Non-pigmented ciliary epithelial cell (primary cell): ENCODE measurements around the gene GREB1.

Source experiments
- DNase-seq: peaks from one replicate; pipeline ENCODE4 v3.0.0-alpha.2; 2010; ENCODE audit warnings: low read depth

The GREB1 gene

DNA sequence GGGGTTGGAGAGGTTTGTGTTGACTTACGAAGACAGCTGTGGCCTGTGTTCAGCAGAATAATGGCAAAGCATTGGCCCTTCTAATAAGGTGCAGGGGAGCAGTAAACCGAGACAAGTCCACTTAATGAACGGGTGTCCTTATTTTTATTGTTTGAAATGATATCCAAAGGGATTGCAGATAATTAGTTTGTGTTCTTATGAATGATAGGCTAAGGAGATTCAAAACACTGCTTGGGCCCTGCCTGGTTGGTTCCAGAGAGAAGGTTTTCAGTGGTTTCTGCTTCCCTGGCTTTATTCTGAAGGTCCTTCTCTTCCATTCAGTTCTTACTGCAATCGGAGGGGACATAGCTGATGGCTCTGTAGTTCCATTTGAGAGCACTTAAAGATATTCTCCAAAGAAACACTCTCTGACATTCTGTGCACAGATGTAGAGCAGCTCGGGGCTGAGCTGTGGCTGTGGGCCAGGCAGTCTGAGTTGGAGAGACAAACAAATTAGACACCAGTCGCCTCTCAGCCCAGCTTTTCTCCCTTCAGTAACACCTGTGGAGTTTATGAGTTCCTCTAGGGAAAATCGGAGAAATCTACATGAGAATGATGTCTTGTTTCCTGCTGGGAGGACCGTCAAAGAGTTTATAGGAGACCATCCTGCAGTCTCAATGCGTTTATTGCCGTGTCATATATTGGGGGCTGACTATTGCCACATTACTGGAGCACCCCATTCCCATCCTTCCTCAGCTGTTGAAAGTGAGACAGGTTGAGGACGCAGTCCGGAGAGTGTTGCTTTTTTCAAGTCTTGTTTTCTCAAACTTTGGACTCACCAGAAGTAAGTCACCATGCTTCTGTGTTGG, 6.5 kb downstream of the GREB1 start:
- no peak for DNase-seq

DNA sequence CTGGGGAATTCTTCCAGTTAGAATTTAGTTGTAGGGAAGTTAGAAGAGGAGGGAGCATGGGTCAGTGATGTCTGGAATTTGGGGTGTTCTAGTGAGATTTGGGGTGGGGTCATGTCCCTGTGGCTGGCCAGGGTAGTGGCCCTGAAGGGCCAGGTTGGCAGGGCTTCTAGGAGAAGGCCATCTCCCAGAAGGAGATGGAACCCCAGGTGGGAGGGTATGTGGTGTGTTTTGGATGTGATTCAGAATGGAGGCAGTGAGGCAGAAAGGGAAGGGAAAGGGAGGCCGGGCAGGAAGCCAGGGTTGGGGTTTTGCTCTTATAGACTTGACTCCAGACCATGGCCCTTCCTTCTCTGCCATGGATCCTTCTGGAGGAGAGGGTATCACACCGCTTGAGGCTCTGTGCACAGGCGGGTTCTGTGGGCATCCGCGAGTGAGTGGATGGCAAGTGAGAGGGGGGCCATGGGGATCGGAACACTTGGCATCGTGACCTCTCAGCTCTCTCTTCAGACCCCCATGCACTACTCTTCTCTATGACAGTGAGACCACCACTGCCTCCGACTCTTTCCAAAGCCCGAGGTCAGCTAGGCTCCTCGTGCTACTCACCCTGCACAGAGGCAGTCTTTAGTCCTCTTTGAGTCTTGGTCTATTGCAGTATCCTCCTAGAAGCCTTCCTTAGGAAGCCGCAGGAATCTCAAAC, 7.3 kb downstream of the GREB1 start:
- DNase-seq = no peak

DNA sequence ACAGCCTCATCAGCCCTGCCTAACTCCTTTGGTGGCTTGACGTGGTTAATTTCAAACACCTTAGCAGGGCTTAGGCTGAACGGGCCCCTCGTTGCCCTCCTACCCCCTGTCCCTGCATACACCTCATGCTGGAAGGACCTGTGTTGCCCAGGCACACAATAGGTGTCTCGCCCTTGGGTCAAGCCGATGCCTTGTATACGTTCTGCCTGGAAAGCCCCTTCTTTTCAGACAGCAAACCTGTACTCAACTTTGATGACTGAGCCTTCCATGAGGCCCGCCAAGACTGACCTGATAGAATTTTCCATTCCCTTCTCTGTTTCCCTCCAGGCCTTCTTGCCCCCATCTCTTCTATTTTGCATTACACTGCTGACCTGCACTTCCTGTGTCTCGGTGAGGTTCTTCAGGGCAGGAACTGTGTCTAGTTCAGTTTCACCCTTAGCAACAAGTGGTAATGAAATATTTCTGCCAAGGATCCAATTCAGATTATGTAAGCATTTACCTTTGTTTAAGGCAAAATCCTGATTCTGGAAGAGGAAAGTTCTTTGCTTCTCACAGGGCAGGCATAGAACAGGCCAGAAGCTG, 7.9 kb downstream of the GREB1 start:
- no peak for DNase-seq

DNA sequence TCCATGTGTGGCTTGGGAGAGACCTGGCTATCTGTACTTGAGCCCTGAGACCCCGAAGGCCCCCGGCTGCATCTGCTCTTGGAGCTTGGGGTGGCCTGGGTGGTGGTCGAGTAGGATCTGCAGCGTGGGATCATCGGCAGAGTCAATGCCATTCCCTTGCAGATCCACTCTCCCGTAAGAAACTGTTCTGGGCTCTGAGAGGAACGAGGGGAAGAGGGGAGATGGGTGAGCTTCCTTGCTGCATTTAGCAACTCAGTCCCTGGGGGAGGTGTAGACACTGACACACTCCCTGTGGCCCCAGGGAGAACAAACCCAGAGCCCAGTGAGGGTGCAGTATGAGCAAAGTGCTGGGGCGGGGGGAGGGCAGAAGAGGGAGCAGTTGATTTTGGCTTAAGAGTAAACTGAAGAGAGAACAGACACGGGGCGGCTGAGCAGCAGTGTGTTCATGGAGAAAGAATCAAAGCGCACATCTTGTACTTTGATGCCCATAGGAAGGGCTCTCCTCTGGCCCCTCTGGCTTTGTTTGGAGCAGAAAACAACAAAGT, 8.5 kb downstream of the GREB1 start:
- no peak for DNase-seq

DNA sequence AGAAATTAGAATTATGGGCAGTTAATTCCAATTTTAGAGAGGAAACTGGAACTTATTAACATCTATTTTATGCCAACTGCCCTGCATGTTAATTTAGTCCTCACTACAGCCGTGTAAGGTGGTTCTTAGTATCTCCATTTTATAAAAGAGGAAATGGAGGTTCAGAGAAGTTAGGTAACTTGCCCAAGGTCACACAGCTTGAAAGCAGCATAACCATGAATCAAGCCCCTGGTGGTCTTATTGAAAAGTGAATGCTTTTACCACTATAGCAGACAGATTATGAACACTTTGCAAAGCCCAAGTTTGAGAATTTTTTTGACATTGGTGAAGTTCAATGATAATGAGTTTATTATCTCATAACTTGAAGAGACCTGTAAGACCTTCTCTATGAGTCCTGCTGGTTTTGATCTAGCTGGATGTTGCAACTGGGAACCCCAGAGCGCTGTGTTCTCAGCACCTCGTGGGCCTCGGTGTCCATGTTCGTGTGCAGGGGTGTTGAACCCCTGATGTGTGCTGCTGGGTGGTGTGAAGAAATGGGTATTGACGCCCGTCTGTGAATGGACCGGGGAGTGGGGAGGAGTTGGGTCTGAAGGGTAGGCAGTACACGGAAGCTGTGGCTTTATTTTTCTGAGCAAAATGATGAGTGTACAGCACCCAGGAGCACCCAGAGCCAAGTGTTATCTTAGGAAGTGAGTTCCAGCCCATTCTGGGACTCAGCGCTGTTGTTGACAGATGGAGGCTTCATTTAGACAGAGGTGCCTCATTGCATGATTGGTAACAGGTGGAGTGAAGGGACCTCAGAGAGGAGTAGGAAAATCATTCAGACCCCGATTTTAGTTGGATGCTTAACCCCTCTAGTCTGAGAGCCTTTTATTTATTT, 9.7 kb downstream of the GREB1 start:
- DNase-seq = no peak

DNA sequence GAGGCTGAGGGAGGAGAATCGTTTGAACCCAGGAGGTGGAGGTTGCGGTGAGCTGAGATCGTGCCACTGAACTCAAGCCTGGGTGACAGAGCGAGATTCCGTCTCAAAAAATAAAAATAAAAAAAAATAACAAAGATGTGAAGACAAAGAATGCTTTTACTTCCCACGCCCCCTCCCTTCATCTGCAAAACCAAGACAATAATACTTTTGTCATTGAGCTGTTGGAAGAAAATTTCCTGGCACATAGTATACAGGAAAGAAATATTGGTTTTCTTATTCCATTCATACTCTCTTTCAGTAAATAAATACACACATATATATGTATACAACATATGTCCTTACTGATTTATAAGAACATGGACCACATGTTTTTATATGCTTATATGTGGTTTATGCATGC, 12.2 kb downstream of the GREB1 start:
- no peak for DNase-seq

DNA sequence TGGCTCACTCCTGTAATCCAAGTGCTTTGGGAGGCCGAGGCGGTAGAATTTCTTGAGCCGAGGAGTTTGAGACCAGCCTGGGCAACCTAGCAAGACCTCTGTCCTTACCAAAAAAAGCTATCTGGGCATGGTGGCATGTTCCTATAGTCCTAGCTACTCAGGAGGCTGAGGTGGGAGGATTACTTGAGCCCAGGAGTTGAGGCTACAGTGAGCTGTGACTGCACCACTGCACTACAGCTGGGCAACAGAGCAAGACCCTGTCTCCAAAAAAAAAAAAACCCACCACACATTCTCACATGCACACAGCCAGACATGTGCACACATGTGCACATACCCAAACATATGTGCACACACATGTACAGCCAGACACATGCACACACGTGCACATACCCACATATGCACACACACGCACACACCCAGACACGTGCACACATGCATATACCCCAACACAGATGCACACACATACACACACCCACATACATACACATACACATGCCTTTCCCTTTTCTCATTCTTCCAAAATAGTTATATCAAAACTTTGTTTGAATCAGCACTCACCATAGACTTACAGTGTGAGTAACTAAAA, 14.2 kb downstream of the GREB1 start:
- no peak for DNase-seq

DNA sequence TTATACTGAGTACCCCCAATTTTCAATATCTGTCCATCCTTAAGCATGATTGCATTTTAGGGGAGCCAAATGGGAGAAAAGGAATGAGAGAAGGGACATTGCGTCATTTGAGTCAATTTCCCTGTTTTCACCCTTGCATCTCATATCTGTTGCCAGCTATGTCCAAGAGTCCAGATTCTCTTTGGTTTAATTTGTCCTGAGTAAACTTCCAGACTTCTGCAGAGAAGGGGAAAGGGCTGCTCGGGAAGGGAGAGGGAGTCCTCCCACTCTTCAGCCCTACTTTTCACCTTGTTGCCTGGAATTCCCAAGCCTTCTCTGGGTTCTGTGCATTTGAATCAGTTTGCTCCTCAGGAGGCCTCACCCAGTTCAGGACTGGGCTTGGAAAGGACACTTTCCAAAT, 16.5 kb downstream of the GREB1 start:
- DNase-seq = no peak

DNA sequence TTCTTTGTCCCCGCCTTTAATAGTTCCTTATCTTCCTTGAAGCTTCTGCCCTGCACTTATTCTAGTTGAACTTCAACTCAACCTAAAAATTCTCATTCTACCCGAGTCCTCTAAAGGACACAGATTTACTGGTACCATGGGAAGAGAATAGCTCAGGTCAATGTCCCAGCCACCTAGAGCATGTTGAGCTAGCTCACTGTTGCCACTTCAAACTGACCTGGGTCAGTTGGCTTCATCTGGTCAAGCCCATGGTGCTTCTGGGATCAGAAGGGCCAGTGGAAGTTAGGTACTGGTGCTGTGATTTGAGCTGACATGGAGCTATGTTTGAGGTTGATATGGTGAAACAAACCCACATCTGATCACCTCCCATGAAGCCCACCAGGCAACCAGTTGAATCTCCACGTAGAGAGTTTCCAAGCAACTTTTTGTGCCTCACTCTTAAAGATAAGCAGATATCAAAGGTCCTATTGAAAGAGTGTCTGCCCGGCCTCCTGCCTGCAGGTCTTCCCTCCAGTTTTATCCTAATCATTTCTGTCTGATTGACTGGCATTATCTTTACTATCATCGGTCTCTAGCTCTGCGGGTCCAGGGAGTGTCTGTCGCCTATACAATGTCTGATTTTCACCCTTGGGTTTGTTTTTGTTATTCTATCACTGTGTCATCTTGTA, 17.2 kb downstream of the GREB1 start:
- DNase-seq = no peak

DNA sequence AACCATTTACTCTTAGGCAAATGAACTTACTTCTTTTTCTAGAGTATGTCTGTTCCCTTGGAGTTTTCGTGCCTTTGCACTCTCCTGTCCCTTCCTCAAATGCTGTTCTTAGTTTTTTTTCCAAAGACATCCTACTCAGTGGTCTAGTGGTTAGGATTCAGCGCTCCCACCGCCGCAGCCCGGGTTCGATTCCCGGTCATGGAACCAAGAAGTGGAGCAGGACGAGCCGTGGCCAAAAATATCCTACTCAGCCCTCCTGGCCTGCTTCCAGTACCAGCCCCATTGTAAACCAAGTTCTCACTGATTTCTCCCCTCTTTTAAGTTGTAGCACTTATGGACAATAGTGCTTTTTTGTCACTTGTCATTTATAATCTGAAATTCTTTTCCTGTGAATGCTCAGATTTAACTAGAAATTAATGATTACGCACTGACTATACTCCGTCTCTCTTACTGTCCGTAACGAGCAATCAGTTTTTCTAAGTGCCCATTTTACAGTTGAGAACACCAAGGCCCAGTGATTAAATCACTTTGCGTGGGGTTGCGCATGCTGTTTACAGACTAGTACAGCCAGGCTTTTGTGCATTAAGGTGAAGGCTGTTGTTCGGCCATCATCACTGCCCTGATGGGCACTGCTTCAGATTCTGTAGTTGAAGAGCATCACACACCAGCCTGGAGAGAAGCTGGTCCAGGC, 17.9 kb downstream of the GREB1 start:
- no peak for DNase-seq

DNA sequence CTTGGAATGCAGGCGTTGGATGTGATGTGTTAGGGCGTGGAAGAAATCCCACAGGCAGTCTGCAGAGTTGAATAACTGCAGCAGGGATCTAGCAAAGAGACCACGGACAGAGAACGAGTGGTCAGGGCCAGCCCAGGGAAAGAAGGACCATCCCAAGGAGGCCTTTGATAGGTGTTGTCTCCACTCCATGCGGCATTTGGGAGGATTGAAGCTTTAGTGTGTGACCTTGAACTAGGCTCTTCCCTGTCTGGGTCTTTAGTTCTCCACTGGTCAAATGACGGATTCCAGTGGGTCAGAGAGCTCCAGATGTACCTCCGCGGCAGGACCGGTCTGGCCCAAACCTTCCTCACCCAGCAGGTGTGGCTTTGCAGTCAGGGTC, 18.4 kb downstream of the GREB1 start:
- DNase-seq = no peak

DNA sequence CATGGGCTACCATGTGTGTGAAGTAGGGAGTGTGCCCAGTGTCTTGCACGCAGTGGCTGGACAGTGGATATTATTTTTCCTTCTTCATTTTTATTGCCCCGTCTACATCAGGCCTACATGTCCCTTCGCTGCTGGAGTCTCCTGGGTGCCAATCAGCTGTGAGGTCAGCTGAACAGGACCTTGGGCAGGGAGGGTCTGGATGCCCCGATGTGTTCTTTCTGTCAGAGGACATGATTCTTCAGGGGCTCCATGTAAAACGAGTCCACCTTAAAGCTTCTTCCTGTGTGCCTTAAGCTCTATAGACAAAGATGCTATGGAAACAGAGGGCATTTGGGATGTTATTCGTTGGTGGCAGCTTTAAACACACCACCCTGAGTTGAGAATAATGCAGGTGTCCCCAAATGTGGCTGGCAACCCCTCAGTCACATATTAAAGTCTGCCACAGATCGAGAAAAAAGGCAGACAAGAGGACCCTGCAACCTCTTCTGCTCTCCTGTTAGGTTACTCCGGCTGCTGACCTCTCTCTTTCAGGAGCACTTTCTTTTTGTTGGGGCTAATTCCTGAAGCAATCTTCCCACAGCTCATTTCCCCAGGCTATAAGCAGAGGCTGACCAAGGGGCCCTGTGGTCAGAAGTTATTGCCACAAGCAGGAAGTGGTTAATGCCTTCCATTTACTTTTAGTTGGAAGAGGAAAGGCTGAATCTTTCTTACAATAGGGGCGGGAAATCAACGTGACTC, 20.0 kb downstream of the GREB1 start:
- DNase-seq = no peak

DNA sequence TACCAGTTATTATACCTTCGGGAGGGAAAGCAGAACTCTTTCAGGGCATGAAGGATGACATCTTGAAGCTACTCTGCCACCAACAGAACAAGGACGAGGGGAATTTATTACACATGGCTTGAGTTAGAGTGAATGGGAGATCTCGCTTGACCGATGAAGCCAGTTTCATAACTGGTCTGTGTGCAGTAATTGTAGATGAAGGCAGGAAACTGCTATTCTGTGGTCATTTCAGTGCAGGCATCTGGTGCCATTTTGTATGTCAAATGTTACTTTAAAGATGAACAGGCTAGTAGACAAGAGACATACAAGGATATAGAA, 20.5 kb downstream of the GREB1 start:
- DNase-seq = no peak

DNA sequence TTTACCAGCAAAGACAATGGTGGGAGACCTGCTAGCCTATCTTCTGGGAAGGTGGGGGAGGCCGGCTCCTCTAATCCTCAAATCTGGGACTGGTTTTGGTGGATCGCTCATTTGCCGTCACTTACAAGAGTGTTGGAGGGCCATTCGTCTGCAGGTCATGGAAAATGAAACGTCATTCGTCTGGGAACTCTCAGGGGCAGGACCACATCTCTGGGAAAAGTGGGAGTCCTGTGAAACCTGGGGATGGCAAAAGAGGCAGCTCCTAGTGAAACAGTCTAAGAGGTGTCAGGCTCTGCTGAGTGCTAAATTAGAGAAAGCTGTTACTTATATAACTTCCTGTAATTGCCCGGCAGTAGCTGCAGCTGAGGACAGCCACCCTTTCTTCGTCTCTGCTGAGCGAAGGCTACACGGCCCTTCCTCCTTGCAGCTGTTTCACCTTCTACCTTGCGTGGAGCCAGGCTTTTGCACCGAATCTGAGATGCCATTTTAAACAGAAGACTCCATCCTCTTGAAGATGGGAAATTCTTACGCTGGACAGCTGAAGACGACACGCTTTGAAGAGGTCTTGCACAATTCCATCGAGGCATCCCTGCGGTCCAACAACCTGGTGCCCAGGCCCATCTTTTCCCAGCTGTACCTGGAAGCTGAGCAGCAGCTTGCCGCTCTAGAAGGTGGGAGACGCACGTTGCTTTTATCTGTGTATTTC, 22.4 kb downstream of the GREB1 start:
- DNase-seq = no peak

DNA sequence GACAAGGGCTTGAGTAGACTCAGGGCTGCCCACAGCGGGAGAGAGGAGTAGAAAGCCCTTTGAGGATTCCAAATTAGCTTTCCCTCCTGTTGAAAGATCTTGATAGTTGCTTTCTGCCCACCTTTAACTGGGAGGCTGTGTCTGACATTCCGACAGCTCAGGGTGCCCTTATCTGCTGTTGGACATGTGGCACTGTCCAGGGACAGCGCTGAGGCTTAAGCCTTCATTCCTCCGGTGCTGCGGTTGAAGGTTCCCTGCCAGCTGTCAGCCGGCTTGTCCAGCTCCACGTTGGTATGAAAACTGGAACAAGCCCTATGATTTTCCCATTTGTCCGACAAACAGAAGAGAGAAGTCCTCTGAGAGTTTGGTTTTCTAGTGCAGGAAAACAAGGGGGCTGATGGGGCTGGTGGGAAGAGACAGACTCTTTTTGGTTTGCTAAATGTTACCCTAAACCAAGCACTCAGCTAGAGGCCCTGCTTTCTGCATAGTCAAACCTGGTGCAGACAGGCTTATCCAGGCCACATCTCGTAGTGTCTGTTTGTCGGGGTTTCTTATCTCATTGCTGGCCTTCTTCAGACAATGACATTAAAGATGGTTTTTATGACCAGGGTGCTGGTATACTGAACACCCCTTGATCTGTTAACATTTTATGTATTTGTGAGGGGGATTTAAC, 24.5 kb downstream of the GREB1 start:
- DNase-seq = no peak

DNA sequence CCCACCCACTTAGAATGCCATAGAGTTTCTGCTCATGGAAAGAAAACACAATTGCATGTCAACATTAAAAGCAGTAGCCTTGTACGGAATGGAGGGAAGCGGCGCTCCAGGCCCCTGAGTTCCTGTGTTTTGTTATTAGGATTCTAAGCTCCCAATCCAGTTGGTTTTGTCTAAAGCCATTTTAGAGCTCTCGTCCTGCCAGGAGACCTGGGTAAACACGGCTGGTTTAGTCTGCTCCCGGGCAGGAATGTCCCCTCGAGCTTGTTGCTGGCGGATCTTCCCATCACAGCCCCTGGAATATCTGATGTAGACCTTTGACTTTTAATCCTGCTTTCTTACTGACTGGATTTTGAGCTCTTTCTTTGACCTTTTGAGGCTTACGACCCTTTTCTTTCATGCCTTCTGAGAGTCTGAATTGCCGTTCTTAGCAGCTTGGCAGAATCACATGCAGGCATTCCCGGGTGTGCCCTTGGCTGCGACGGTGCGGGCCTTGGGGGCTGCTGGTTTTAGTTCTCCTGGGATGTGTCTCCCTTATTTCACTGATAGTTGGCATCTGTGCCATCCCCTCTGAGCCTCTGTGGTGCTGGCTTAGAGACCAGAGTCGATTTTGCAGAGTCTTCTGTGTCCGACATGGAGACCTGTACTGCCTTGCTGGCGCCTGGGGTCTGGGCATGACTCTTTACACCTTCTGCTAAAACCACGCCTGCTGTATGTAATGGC, 25.4 kb downstream of the GREB1 start:
- no peak for DNase-seq

DNA sequence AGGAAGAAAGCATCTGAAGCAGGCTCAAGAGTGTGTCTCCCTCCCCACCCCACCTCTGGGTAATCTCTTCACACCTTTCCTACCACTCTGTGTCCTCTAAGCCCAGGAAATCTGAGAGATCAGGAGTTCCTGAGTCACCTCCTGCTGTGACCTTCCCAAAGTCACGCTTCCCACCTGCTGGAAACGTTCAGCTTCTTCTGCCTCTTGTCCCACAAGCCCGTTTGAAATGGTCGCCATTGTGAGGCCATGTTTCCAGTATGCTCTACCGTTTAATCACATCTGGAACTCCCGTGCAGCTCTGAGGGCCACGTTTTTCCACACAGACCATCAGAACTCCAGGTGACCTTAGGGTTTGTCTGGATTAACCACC, 25.9 kb downstream of the GREB1 start:
- DNase-seq = no peak

DNA sequence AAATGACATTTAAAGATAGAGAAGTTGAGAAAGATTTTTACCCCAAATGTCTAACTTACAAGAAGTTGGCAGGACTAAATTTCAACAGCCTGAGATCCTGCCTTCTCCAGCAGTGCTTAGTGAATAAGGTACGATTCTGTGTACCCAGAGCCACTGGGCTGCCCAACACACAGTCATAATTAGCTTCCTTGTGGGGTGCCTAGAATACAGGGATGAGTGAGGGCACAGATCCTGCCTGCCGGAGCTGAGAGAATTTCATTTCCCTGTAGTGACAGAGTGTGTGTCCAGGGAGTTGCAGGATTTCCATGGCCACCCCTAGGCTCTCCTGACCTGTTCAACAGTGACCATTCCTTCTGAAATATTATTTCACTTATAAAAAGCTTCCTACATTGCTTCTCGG, 27.0 kb downstream of the GREB1 start:
- no peak for DNase-seq
